SH-SY5Y (cell line): ENCODE data around the gene KRTAP12-4.
"Not testable (repeated sequence)": the region's sequence is repeated elsewhere in the genome, so short reads cannot be mapped to it uniquely, and the experiment has no call there.

Experiments used
- GATA2 ChIP-seq: IDR thresholded peaks from 2 replicates; pipeline ENCODE4 v1.6.1; 2011; ENCODE audit warnings: mild to moderate bottlenecking, low read depth, low read length
- GATA3 ChIP-seq: IDR thresholded peaks from 2 replicates; pipeline ENCODE4 v1.6.1; 2011; ENCODE audit warnings: low read depth, mild to moderate bottlenecking, low read length, moderate library complexity

KRTAP12-4 gene, protein sequence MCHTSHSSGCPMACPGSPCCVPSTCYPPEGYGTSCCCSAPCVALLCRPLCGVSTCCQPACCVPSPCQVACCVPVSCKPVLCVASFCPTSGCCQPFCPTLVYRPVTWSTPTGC

DNA sequence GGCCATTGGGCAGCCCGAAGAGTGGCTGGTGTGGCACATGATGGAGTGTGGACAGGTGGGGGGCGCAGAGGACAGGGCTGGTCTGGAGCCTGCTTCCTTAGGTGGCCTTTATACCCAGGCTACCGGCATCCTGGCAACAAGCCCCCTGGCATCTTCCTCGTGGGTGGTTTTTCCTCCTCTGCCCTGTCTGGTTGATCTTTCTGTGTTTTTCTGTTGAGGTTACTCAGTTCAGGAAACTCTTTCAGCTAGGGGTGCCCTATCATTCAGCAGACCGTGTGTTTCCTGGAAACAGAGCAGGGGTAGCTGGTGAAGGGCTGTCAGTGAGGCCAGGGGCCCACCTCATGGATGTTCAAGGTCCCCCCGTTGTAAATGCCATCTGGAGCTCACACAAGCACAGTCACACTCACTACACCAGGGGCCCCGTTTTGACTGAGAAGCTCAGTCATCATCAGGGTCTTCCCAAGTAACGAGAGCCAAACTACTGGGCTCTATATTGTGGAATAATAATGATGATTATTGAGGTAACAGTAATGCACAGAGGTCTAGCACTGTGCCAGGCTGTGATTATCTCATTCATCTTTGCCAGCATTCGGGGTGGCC lies at the start of gene KRTAP12-4:
Gene KRTAP12-4, minus strand, starts transcription at position 84 of the 600 bp plus-strand sequence. Its CDS starts 45 bp downstream, at position 39.
- TF ChIP-seq GATA3 (no peak), GATA2 (no peak)

DNA sequence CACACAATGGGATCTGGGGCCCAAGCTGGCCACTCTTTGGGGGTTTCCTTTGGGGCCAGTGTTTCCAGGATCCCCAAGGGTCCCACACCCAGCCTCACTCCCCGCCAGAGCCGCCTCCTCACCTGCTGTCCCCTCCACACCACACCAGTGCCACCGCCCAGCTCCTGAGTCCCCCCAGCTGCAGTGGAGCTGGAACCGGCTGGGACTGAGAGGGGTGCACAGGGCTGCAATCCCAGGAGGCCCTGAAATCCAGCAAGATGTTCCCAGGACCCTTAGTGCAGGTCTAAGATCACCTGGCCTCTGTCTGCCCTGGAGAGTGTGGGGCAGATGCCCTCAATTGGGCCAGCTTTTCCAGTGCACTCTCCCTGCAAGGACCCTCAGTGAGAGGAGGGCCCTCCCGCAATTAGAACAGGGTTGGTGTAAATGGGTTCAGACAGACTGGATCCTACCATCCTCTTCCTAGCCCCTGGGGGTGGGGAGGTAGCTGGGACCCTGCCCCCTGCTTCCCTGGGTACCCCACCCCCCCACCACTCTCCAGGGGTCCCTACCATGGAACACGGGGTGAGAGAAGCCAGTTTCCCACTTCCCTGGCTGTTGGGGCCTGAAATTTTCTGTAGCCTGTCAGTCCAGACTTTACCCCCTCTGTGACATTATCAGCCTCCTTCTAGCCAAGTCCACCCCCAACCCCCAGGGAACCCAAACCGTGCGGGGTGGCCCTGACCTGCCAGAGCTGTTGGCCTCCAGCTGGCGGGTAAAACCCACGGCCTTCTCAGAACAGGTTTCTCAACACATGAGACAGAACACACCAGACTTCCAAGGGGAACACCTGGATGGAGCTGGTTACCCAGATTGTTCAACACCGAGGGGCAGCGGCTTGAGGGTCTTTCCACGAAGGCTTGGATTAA lies 49.5 kb upstream of the KRTAP12-4 start:
- TF ChIP-seq GATA2, result no peak
- TF ChIP-seq GATA3, result no peak

DNA sequence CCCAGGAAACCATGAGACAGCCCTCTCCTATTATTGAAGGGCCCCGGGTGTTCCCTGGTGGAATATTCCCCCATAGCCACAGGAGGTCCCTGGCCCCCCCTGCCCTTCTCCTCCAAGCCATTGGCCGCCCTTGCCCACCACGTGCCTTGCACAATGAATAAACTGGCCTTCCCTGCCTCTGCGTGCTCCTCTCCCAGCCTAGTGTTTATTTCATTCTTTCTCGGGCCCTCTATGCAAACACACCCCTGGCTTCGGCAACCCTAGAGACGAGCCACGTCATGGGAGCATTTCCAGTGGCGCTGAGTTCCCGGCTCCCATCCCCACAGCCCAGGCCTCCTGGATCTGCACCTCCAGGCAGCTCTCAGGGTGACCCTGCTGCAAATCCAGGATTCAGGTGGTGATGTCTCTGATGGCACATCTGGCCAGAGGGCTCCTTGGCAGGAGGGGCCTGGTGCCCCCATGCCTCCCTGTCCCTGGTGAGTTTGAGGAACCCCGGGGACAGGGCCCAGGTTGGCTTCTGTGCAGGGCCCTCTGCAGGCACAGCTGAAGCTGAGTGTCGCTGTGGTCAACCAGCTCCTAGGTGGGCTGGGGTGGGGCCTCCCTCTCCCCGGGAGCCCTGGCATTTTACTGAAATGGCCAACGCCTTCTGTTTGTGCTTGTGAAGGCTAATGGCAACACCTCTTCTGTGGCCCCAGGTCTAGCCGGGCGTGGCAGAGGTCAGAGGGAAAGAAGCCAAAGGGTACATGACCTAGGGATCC lies 48.7 kb upstream of the KRTAP12-4 start:
- TF ChIP-seq GATA3 (no peak), GATA2 (no peak)

DNA sequence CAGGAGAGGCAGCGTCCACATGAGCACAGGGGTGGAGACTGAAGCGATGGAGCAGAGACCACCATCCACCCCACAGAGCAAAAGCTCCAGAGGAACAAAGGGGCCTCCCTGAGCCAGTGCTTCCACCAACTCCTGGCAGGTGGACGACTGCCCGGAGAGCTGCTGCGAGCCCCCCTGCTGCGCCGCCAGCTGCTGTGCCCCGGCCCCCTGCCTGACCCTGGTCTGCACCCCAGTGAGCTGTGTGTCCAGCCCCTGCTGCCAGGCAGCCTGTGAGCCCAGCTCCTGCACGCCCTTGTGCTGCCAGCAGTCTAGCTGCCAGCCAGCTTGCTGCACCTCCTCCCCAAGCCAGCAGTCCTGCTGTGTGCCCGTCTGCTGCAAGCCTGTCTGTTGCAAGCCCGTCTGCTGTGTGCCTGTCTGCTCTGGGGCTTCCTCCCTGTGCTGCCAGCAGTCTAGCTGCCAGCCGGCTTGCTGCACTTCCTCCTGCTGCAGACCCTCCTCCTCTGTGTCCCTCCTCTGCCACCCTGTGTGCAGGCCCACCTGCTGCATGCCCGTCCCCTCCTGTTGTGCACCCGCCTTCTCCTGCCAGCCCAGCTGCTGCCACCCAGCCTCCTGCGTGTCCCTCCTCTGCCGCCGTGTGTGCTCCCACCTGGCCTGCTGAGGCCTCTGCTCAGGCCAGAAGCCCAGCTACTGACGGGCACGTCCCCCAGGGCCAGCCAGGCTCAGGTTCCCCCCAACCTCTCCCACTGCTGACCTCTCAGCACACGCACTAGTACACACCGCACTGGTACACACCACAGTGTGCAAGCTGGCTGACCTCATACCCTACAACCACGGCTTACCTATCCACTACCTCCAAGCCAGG lies 47.9 kb upstream of the KRTAP12-4 start:
- TF ChIP-seq GATA3 (no peak), GATA2 (no peak)

DNA sequence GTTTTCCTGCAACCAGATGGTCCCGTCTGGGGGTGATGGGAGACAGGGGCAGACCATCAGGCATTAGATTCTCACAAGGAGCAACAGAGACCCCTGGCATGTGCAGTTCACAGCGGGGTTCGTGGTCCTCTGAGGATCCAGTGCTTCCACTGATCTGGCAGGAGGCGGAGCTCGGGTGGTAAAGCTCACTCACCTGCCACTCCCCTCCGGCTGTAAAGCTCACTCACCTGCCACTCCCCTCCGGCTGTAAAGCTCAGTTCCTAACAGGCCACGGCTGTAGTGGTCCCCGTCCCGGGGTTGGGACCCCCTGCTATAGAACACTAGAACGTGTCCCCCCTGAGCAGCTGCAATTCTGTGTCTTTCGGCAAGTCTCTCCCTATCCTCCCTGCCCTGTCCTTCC lies 47.1 kb upstream of the KRTAP12-4 start:
- TF ChIP-seq GATA3 (no peak), GATA2 (no peak)

DNA sequence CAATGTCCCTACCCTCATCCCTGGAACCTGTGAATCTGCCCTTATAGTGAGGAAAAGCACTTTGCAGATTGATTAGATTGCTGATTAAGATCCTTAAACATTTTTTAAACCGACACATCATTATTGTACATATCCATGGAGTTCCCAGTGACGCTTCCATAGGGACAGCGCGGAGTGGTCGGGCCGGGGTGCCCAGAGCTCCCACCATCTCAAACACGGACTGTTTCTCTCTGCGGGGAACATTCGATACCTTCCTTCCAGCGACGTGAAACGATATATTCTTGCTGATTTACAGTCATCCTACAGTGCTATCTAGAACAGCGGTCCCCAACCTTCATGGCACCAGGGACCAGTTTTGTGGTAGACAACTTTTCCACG lies 46.6 kb upstream of the KRTAP12-4 start:
- TF ChIP-seq GATA2 (no peak), GATA3 (no peak)

DNA sequence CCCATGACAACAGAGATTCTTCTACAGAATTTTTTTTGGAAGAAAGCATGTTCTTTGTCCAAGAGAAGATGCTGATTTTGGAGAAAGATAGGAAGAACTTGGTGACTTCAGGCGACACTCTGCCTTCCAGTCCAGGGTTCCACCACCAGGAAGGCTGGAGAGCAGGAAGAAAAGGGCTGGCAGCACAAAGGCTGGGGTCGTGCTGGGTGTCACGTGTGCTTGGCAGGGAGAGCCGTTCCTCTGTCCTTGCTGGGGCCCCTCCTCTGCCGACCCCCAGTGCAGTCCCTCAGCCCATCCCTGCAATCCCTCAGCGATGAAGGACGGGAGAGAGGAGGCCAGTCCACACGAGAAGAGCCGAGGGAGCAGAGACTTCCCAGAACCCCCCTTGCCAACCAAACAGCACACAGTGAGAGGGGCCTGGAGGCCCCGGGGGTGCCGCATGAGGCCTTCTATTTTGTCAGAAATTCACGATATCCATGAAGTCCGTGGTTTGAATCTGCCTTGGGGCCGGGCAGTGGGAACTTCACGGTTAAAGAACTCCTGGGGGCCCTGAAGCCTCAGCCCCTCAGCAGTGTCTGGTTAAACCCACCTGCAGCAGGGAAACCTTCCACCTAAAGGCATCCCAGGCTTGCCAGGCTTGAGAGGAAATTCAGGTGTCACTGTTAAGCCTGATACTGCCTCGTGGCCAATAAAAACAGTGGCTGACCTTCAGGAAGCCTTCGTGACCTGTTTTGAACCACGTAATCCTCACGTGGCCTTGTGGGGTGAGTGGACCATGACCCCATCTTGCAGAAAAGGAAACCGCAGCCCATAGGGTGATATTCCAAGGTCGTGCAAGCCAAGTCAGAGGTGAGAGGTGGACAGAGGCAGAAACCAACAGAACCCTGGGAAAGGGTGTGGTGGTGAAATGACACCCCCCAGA lies 45.9 kb upstream of the KRTAP12-4 start:
- no peak for TF ChIP-seq GATA3
- no peak for TF ChIP-seq GATA2

DNA sequence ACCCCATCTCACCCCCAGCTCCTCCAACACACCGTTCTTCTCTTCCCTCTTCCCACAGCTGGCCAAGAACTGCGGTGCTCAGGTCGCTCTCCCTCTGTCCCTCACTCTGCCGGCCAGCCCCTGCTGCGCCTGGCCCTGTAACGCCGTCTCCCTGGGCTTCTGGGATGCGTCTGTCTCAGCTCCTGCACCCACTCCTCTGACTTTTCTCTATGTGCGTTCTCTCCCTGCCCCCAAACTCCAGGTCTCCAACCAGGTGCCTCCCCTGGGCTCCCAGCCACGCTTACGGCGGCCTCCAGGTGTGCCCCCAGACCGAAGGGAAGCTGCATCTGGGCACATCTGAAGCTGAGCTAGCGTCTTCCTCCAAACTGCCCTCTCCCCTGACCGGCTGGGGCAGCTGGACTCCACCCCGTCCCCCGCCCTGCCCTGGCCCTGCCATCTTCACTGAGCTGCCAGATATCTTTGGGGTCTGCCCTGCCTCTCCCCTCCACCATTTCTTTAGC lies 45.1 kb upstream of the KRTAP12-4 start:
- TF ChIP-seq GATA3 (no peak), GATA2 (no peak)

DNA sequence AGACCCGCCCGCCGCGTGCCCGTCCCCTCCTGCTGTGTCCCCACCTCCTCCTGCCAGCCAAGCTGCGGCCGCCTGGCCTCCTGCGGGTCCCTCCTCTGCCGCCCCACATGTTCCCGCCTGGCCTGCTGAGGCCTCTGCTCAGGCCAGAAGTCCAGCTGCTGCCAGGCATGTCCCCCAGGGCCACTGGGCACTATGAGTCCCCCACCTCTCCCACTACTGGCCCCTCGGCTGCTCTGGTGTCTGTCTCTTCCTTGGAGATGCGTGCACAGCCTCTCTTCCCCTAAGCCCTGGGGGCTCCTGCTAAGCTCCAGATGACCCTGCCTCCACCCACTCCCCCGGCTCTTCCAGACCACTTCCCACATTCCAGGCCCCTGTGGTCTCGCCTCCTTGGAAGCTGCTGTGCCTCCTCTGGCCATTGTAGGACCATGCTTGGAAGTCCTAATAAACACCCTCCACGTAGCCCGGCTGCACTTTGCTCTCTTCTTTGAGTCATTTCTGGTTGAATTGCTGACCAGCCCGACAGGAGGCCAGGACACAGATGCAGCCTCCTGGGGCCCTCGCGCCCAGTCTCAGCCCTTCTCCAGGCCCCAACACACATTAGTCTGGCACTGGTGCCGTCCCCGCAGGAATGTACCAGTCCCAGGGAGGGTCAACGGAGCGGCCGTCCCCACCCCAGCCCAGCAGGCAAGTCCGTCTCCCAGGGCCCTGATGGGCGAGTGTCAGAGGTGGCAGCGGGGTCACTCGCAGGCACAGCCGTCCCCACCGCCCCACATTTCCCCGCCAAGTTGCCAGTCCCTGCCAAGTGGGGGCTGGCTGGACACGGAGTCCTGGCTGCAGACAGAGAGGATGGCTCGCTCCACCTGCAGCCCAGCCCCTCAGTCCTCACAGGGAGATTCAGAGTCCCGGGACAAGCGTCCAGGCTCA lies 43.6 kb upstream of the KRTAP12-4 start:
- TF ChIP-seq GATA2 (no peak), GATA3 (no peak)

DNA sequence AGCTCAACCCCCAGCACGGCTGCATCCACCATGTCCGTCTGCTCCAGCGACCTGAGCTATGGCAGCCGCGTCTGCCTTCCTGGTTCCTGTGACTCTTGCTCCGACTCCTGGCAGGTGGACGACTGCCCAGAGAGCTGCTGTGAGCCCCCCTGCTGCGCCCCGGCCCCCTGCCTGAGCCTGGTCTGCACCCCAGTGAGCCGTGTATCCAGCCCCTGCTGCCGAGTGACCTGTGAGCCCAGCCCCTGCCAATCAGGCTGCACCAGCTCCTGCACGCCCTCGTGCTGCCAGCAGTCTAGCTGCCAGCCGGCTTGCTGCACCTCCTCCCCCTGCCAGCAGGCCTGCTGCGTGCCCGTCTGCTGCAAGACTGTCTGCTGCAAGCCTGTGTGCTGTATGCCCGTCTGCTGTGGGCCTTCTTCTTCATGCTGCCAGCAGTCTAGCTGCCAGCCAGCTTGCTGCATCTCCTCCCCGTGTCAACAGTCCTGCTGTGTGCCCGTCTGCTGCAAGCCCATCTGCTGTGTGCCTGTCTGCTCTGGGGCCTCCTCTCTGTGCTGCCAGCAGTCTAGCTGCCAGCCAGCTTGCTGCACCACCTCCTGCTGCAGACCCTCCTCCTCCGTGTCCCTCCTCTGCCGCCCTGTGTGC lies 42.8 kb upstream of the KRTAP12-4 start, which contains the start of gene KRTAP10-12:
Gene KRTAP10-12, plus strand, starts transcription at position 1 of the 639 bp plus-strand sequence. Its CDS starts 30 bp downstream, at position 31.
- not testable (repeated sequence) for TF ChIP-seq GATA3, GATA2

DNA sequence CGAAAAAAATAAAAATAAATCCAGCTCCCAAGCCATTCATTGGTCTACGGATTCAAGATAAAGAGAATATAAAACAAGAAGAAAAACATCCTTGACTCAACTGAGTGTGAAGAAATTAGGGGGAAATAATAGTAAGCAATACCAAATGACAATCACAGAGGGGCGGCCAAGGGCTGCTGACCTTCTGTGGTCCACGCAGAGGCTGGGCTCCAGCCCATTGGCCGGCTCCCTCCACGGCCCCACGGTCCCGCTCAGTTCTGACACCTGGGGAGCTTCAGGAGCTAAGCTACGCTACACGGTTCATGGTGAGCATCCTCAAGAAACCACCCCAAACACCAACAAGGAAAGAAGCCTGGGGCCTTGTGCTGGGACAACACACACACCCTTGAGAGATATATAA lies 42.1 kb upstream of the KRTAP12-4 start:
- TF ChIP-seq GATA3 (no peak), GATA2 (no peak)
